ENCODE measurements around the gene RIPOR2.

Gene RIPOR2

GRCh38 chr6:24848461-24848860 is 87.3 kb downstream of the RIPOR2 start:
- no peak for TF ChIP-seq CTCF (conservative IDR thresholded peaks at IDR 0.05; ENCODE audit: low read length)
- no peak overlapping the region for H3K4me3 ChIP-seq (ENCODE audit: low read length)
- no peak for DNase-seq (ENCODE audit: low read depth)

DNA sequence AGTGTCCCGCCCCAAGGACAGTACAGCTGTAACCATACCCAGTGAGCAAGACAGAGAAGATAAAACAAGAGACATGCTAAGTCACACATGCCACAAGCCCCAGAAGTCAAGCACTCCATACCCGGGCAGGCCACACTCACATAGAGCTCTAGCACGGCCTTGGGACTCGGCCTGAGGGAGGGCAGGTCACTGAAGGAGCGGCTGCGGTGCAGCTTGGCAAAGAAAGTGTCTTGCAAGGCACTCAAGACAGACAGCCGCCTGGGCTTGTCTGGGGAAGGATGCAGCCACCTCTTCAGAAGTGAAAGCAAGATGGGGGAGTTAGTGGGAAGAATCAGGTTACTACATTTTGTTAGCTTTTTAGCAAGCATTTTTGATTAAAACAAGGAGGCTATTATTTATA is 88.4 kb downstream of the RIPOR2 start:
- TF ChIP-seq CTCF (conservative IDR thresholded peaks at IDR 0.05; ENCODE audit: low read length), result no peak
- H3K4me3 ChIP-seq (ENCODE audit: low read length), result no peak overlapping the region
- DNase-seq (ENCODE audit: low read depth), result no peak

- TF ChIP-seq CTCF (conservative IDR thresholded peaks at IDR 0.05; ENCODE audit: low read length), result no peak
- no peak for DNase-seq (ENCODE audit: low read depth)
- no peak overlapping the region for H3K4me3 ChIP-seq (ENCODE audit: low read length)
These were observed 90.2 kb downstream of the RIPOR2 start for GRCh38 chr6:24845578-24845977.

- TF ChIP-seq CTCF (conservative IDR thresholded peaks at IDR 0.05; ENCODE audit: low read length), result no peak
- no peak for DNase-seq (ENCODE audit: low read depth)
- no peak overlapping the region for H3K4me3 ChIP-seq (ENCODE audit: low read length)
These were observed 90.9 kb downstream of the RIPOR2 start for GRCh38 chr6:24844903-24845302.

- no peak for TF ChIP-seq CTCF (conservative IDR thresholded peaks at IDR 0.05; ENCODE audit: low read length)
- H3K4me3 ChIP-seq (ENCODE audit: low read length), result no peak overlapping the region
- no peak for DNase-seq (ENCODE audit: low read depth)
These were observed 91.7 kb downstream of the RIPOR2 start for GRCh38 chr6:24844061-24844460.

- no peak overlapping the region for H3K4me3 ChIP-seq (ENCODE audit: low read length)
- DNase-seq (ENCODE audit: low read depth), result no peak
- no peak for TF ChIP-seq CTCF (conservative IDR thresholded peaks at IDR 0.05; ENCODE audit: low read length)
These were observed 95.6 kb downstream of the RIPOR2 start for GRCh38 chr6:24840187-24840586.

GRCh38 chr6:24838994-24839393 is 96.8 kb downstream of the RIPOR2 start:
- H3K4me3 ChIP-seq (ENCODE audit: low read length), result no peak overlapping the region
- TF ChIP-seq CTCF (conservative IDR thresholded peaks at IDR 0.05; ENCODE audit: low read length), result no peak
- no peak for DNase-seq (ENCODE audit: low read depth)

All from AG10803 (cell line).